SK-N-SH treated with all-trans-retinoic acid at 6 μM for 48 hours (cell line): ENCODE results near the gene MMP1.

Experiments
- BACH2 ChIP-seq: fragments of 250-450 bp; sonication (Bioruptor Pico); IDR thresholded peaks from 2 replicates; pipeline ENCODE4 v1.9.0; 2021; ENCODE audit warnings: mild to moderate bottlenecking, borderline replicate concordance
- ISL1 ChIP-seq: fragments of 250-450 bp; sonication (Bioruptor Pico); IDR thresholded peaks from 2 replicates; pipeline ENCODE4 v2.1.2; 2022; ENCODE audit warnings: mild to moderate bottlenecking, moderate library complexity
- OSR1 ChIP-seq: fragments of 250-450 bp; sonication (Bioruptor Pico); IDR thresholded peaks from 2 replicates; pipeline ENCODE4 v1.8.0; 2022; ENCODE audit warnings: moderate library complexity, mild to moderate bottlenecking, inconsistent platforms
- SNAI2 ChIP-seq: fragments of 250-450 bp; sonication (Bioruptor Pico); IDR thresholded peaks from 2 replicates; pipeline ENCODE4 v1.5.0; 2020; ENCODE audit warnings: mild to moderate bottlenecking, moderate library complexity
- TCF4 ChIP-seq: fragments of 250-450 bp; sonication (Bioruptor Pico); IDR thresholded peaks from 2 replicates; pipeline ENCODE4 v1.8.0; 2021; ENCODE audit warnings: mild to moderate bottlenecking, moderate library complexity, borderline replicate concordance
- ZFP30 ChIP-seq: fragments of 450-650 bp; formaldehyde crosslinking; IDR thresholded peaks from 2 replicates; pipeline ENCODE4 v1.5.0; 2022; ENCODE audit warnings: mild to moderate bottlenecking, moderate library complexity
- ZNF8 ChIP-seq: fragments of 450-650 bp; formaldehyde crosslinking; IDR thresholded peaks from 2 replicates; pipeline ENCODE4 v1.5.0; 2020; ENCODE audit warnings: mild to moderate bottlenecking, moderate library complexity
- TF ChIP-seq, protein P1 (sequence below): fragments of 250-450 bp; sonication (Bioruptor Pico); IDR thresholded peaks from 2 replicates; pipeline ENCODE4 v1.8.0; 2020; ENCODE audit warnings: mild to moderate bottlenecking, moderate library complexity, borderline replicate concordance
- TF ChIP-seq, protein P2 (sequence below): fragments of 250-450 bp; sonication (Bioruptor Pico); IDR thresholded peaks from 2 replicates; pipeline ENCODE4 v1.5.1; 2021; ENCODE audit warnings: mild to moderate bottlenecking, moderate library complexity

DNA sequence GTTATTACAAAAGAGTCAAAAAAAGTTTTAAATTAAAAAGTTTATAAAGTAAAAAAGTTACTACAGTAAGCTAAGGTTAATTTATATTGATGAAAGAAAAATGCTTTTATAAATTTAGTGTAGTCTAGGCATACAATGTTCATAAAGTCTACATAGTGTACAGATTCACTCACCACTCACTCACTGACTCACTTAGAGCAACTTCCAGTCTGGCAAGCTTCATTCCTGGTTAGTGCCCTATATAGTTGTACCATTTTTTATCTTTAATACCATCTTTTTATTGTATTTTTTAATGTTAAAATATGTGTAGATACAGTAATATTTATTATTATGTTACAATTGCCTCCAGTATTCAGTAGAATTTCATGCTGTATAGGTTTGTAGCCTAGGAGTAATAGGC is 14.9 kb downstream of the MMP1 start:
- no peak for TF ChIP-seq ZFP30 (CRISPR knock-in tag)
- no peak for TF ChIP-seq ZNF8
- TF ChIP-seq BACH2 = no peak
- TF ChIP-seq SNAI2 = no peak
- no peak for TF ChIP-seq ISL1 (CRISPR knock-in tag)
- TF ChIP-seq OSR1 (CRISPR knock-in tag) = no peak
- TF ChIP-seq TCF4 (CRISPR knock-in tag) = no peak
- TF ChIP-seq, protein P1, sequence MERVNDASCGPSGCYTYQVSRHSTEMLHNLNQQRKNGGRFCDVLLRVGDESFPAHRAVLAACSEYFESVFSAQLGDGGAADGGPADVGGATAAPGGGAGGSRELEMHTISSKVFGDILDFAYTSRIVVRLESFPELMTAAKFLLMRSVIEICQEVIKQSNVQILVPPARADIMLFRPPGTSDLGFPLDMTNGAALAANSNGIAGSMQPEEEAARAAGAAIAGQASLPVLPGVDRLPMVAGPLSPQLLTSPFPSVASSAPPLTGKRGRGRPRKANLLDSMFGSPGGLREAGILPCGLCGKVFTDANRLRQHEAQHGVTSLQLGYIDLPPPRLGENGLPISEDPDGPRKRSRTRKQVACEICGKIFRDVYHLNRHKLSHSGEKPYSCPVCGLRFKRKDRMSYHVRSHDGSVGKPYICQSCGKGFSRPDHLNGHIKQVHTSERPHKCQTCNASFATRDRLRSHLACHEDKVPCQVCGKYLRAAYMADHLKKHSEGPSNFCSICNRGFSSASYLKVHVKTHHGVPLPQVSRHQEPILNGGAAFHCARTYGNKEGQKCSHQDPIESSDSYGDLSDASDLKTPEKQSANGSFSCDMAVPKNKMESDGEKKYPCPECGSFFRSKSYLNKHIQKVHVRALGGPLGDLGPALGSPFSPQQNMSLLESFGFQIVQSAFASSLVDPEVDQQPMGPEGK (CRISPR knock-in tag) = no peak
- TF ChIP-seq, protein P2, sequence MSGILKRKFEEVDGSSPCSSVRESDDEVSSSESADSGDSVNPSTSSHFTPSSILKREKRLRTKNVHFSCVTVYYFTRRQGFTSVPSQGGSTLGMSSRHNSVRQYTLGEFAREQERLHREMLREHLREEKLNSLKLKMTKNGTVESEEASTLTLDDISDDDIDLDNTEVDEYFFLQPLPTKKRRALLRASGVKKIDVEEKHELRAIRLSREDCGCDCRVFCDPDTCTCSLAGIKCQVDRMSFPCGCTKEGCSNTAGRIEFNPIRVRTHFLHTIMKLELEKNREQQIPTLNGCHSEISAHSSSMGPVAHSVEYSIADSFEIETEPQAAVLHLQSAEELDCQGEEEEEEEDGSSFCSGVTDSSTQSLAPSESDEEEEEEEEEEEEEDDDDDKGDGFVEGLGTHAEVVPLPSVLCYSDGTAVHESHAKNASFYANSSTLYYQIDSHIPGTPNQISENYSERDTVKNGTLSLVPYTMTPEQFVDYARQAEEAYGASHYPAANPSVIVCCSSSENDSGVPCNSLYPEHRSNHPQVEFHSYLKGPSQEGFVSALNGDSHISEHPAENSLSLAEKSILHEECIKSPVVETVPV (CRISPR knock-in tag) = no peak
